ENCODE results near the gene FRY.

FRY gene

DNA sequence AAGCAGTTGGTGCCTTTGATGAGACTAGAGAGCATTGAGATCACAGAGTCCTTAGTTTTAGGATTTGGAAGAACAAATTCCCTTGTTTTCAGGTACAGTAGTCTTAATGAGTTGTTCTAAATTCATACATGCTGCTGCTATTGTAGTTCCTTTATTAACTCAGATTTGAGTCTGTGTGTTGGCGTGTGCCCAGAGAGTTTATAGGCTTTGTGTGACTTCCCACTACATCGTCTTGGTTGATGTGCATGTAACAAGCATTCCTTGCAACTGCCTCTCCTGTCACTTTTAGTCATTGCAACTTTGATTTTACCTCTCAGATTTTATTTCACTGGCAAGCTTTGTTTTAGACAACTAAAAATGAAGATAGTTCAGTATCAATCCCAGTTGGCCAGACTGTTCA is 148.1 kb downstream of the FRY start:
- DNase-seq: no peak

DNA sequence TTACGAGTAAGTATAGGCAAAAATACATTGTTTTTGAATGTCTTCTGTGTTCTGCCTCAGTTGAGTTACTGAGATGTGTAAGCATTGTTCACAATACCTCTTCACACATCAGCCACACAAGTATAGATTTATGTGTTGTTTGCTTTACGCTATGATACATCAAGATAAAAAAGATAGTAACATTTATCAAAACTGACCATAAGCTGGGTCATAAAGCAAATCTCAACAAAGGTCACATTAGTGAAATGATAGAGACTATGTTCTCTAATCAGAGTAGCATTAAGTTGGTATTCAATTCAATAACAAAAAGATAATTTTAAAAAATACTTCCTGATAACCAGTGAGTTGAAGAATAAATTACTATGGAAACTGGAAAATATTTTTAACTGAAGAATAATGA is 156.1 kb downstream of the FRY start:
- DNase-seq: no peak

DNA sequence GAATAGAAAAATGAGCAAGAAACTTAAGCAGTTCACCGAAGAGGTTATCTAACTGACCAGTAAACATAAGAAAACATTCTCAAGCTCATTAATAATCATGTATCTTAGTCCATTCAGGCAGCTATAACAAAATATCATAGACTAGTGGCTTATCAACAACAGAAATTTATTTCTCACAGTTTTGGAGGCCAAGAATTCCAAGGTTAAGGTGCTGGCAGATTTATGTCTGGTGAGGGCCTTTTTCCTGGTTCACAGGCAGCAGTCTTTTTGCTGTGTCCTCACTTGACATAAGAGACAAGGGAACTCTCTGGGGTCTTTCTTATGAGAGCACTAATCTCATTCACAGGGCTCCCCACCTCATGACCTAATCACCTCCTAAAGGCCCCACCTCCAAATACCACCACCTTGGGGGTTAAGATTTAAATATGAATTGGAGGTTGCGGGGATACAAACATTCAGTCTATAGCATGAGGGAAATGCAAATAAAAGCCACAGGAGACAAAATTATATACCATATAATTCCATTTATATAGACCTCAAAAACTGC is 160.0 kb downstream of the FRY start:
- no peak for DNase-seq

DNA sequence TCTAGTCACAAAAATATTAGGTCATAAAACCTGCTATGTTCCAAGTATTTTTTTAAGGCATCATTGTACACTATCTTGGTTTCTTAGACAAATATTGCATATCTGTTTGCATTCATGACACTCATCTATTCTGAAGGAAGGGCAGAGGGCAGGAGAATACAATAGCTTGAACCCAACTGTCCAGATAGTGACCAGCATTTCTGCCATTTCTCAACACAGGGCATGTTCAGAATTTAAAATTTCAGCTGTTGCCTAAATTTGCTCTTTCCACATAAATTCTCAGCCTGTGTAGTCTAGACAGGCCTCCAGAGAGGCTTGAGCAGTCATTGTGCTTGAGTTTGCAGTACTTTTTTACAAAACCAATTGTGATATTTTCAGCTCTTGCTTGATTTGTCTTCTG is 164.1 kb downstream of the FRY start:
- no peak for DNase-seq

DNA sequence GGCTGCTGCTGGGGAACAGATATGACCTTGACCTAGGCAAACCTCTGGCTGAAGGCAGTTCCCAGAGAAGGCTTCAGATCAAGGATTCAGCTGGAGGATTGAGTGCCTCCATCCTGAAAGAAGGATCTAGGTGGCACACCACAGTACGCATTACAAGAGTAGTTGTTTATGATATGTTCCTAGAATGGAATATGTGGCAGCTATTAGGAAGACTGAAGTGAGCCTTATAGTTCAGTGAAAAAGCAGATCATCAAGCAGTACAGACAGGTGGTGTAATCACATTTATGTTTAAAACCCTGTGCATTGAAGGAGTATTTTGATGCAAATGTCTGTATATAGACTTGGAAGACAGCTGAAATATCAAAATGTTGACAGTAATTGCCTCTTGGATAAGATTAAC is 167.6 kb downstream of the FRY start:
- no peak for DNase-seq

DNA sequence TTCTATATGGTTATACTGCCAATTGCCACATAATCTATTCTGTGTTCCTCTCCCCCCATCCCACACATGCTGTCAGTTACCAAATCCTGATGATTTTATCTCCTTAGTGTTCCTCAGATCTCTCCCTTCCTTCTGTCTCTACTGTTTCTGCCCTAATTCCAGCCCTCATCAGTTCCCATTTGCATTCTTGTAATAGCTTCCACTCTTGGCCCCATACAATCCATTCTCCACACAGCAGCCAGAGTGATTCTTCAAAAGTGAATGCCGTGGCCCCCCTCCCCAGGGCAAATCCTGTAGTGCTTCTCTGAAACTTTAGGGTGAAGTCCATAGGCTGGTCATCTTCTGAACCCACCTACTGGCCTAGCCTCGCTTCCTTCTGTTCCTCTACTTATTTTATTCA is 169.2 kb downstream of the FRY start:
- no peak for DNase-seq

DNA sequence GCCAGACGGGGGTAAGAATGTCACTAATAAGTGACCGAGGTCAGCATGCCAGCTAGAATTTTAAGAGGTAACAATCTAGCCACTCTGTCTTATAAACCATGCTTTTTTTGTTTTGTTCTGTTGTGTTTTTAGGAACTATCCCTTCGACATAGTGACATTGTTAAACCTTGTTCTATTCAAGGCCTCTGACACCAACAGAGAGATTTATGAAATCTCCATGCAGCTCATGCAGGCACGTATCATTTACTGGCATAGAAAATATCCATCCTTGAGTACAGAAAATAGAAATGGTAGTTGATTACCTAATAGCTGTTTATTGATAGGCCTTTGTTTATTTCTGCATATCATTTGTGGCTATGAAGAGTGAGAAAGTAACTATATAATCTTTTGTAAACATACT is 170.2 kb downstream of the FRY start:
- DNase-seq: no peak

DNA sequence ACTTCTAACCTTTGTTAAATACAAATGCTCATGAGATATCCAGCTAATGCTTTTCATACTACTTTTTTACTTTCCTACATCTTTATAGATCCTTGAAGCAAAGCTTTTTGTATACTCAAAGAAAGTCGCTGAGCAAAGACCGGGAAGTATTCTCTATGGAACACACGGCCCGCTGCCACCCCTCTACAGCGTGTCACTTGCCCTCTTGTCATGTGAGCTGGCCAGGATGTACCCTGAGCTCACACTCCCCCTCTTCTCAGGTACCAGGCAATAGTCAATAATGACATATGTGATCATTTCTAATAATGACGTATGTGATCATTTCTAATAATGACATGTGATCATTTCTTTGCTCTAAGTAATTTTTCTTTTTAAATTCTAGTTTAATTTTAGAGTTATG is 170.7 kb downstream of the FRY start:
- DNase-seq: no peak

DNA sequence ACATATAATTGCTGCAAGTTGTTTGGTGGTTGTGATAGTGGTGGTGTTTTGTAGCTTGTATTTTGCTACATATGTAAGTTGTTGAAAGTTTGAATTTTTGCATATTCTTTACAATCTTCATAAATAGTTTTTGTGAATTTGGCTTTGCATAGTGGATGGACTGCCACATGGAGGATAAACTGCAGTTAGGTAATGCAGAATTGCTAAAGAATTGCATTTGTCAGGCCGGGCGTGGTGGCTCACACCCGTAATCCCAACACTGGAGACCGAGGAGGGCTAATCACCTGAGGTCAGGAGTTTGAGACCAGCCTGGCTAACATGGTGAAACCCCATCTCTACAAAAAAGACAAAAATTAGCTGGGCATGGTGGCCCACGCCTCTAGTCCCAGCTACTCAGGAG is 171.6 kb downstream of the FRY start:
- no peak for DNase-seq

DNA sequence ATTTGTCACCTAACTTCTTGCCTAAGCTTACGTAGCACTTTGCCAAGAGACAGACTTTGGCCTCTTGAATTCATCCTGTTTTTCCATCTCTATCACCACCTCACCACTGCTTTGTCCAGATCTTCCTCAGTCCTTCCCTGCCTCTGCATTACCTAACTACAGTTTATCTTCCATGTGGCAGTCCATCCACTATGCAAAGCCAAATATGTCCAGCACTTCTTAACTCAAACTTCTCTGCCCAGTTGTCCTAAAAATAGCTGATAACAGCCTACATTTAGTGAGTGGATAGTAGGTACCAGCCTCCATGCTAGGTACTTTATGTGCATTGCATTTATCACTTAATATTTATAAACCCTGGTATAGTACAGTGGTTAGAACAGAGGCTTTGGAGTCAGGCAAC is 172.2 kb downstream of the FRY start:
- DNase-seq: no peak

DNA sequence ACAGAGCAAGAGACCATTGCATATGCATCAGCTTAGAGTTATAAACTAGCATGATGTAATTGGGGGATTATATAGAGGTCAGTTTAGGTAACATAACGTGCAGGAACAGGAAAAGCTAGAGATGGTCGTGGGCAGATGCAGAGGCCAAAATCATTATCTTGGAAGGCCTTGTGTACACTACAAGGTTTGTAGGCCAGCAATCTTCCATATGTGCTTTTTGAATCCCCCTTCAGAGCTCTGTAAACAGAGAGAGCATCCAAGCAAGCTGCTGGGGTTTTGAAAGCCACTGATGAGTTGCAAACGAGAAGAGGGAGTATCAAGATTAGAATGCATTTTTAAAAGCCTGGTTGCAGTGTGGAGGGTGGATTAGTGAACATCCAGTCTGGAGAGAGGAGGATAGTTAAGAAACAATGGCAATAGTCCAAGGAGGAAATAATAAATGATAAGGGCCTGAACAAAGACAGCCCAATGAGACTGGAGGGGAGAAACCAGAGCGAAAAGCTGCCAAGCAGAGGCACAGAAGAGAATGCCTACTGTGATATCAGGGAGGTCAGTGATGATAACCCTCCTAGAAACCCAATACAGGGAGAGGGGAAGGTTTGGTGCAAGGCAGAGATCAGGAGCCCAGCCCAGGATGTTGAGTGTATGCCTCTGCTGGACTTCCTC is 174.0 kb downstream of the FRY start:
- no peak for DNase-seq

DNA sequence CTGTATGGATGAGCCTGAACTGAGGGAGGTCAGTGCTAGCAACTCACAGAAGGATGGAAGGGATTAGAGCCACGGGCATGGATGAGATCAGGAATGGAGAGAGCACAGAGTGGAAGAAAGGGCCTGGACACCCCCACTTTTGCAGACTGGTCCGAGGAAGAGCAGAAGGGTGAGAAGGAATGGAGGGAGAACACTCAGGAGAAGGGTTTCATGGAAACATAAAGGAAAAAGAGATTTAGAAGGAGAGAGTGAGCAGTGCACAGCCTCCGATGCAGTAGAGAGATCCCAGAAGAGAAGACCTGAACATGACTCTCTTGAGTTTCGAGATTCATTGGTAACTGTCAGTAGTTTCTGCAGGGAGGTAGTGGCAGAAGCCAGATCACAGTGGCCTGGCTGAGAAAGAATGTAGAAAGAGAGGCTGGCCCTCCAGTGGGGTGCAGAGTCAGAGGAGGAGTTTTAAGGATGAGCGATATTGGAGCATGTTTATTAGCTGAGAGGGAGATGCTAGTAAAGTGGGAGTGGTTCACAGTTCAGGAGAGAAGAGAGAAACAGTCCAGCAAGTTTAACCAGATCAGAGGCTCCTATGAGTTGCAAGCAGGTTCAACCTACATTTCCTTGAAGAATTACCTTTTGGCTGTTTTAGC is 174.6 kb downstream of the FRY start:
- DNase-seq: no peak

DNA sequence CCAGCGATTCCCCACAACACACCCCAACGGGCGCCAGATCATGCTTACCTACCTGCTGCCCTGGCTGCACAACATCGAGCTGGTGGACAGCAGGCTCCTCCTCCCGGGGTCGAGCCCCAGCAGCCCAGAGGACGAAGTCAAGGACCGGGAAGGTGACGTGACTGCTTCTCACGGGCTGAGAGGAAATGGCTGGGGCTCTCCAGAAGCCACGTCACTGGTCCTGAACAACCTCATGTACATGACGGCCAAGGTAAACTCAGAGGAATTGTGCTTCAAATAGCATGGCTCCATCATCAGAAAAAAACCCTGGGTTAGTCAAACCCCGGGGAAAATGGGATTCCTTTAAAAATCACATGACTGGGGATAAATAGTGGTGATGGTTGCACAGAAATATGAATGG is 177.3 kb downstream of the FRY start:
- no peak for DNase-seq

DNA sequence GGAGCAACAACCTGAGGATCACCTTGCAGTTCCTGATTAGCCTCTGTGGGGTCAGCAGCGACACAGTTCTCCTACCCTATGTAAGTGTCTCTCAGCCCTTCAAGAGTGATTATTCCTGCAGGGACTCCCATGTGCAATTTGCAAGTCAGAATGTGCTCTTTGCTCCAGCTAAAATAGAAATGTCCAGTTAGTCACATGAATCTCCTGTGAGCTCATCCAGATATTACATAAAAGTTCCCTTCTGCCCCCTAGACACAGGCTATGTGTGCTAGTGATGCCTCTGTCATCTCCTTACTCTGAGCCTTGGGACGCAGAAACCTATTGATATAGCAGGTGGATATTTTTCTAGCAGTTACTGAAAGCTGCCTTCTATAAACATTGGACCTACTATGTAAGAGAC is 178.1 kb downstream of the FRY start:
- DNase-seq: no peak

DNA sequence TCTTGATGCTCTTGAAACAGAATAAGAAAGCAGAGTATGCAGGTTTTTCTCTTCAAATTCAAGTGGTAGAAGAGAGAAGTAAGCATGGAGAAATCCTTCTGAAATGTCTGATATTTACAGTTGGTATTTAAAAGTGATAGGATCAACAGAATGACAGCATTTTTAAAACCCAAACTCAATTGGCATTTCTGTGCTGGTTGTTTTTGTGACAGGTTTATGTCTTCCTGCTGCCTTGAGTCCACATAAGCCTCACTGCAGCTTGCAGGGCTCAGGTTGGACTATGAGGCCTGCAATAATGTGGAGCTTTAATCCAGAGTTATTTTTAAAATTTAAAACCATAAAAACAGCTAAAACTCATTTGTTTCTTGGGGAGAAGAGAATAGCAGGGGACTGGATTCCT is 178.5 kb downstream of the FRY start:
- DNase-seq: no peak

DNA sequence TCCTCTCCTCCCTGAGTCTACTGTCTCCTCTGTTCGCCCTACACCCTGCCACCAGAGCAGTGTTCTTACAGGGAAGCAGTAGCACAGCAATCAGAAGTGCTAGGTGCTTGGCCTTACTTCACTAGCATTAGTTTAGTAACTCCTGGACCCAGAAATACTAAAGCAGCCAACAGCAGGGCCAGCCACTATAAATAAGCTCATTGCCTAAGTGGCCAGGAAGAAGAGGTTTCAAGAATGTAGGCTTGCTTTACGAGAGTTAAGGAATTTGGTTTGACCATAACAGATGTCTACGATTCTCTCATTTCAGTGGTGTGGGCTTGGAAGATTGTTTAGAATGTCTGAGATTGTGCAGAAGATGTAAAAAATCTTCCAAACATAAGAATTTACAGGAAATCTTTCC is 180.2 kb downstream of the FRY start:
- no peak for DNase-seq

DNA sequence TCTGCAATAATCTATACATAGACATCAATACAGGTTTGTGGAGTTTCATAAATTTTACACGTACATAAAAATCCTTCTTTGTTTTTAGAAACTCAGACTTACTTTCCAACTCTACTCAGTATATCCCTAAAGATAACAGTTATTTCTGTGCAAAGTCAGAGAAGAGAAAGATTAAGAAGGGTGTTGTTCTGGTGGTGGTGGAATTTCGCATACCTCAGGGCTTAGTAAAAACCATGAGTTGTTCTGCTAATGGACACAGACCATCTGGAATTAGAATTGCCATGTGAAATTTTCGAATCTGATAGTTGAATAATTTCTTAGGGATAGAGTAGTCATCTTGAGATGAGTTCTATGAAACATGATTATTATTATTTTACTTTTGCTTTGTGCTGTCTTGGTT is 180.8 kb downstream of the FRY start:
- no peak for DNase-seq

DNA sequence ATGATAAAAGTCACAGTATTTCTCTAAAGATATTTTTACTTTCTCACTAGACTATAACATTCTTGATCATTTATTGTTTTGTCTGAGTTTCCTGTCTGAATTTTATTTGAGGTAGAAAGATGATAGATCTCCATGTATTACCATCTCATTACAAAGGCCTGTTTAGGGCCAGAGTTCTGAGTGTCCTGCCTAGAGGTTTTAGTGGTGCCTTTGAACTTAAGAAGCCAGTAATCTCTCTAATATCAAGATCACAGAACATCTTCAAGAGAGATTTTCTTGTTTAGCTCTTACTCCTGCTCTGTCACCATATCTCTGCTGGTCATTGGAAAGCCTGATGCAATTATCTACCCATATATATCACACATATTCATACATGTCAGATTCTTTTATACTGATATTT is 182.1 kb downstream of the FRY start:
- DNase-seq: no peak

DNA sequence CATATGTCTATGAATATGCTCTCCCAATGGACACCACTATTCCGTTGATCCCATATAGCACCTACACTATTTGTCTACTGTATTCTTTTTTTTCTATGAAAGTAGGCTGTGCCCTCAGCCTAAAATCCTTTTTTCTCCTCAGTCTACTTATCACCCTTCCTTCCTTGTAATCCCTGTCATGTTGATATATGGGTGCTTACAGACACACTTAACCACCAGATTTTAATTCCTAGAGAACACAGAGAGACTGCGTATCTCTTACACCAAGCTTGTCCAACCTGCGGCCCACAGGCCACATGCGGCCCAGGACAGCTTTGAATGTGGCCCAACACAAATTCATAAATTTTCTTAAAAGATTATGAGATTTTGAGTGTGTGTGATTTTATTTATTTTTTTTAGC is 182.5 kb downstream of the FRY start:
- no peak for DNase-seq

DNA sequence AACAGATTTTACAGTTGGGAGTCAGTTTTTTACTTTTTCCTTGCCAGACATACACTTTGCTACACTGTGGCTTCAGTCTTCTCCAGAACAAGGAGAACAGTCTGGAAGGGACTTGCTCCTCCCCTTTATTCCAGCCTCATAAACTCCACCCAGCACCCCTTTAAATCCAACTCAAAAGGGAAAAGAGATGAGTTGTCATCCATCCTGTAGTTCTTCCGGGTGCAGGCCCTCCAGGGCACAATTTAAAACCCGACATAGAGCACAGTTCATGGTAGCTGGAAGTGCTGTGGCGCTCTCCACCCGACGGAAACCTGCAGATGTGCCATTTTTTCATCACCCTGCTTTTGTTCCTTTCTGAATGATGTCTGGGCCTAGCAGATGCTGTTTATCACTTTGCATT is 184.7 kb downstream of the FRY start:
- no peak for DNase-seq

DNA sequence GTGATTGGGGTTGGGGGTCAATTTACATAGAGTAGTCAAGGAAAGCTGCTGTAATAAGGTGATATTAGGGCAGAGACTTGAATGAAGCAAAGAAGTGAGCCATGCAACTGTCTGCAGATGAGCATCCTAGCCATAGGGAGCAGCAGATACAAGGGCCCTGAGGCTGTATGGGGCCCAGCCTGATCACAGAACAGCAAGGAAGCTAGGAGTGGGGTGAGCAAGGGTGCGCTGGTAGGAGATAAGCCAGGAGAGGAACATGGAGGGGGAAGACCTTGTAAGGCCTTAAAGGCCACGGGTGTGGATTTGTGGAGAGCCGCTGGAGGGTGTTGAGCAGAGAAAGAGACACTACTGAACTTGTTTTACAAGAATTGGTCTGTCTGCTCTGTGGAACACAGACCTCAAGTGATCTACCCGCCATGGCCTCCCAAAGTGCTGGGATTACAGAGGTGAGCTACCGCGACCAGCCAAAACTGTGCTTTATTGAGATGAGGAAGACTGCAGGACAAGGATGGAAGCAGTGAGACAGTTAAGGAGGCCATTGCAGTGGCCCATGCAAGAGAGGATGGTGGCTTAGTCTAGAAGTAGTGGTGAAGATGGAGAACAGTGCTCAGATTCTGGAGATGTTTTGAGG is 190.6 kb downstream of the FRY start:
- DNase-seq: no peak

DNA sequence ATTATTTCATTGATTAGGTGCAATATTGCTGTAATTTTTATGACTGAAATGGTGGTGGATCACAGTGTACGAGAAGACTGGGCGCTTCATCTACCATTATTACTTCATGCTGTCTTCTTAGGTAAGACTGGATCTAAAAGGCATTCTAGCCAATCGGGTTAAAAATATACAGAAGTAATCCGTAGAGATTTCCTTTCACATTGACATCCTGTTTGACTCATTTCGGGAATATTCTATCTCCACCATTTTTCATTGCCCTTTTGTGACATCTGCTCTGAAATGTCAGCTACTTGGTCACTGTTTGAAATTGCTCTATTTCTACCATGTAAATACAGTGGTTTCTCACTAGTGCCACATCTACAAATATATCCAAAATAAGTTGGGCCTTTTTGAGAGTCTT is 193.3 kb downstream of the FRY start:
- no peak for DNase-seq

DNA sequence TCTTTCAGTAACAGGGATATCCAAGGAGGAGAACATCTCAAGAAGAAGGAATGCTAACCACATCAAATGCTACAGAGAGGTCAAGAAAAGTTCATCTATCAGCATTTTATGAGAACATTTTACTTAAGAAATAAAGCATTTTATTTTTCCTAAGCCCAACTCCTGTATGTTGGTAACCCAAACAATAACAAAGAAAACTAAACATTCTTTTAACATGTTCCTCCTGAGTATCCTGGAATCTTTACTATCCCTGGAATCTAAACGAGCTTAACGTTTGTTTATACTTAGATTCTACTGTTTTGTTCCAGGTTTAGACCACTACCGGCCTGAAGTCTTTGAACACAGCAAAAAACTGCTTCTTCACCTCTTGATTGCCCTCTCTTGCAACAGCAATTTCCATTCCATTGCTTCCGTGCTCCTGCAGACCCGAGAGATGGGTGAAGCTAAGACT is 193.9 kb downstream of the FRY start:
- DNase-seq: no peak

DNA sequence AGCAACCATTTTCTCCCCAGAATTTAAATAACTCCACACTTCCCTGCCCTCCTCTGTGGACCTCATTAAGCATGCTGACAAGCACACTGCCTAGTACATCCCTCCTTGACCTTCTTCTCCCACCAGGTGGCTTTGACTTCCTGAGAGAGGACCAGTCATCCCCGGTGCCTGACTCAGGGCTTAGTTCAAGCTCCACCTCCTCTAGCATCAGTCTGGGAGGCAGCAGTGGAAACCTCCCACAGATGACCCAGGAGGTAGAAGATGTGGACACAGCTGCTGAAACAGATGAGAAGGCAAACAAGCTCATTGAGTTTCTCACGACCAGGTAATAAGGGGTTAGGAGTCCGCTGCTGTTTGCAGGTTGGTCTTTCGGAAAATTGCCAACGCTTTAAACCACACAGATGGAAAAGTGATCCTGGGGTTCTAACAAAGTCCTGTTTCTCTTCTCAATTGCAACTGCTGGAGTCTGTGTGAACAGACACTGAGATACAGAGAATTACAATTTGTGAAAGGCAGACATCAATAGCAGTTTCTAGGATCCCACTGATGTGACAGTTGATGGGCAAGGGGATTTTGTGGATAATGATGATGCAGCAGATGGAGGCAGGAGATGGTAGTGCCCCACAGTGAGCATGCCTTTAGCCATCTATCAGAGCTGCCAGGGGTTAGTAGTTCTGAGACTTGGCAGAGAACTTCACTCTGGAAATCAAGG is 196.9 kb downstream of the FRY start:
- DNase-seq: no peak

Data from activated CD4-positive, alpha-beta T cell treated with anti-CD3 and anti-CD28 coated beads for 4 hours (primary cell).